ENCODE measurements around the gene CTLA4.

- TF ChIP-seq CTCF (IDR thresholded peaks at IDR 0.05 in 4 of 5, conservative IDR thresholded peaks at IDR 0.05 in 1 of 5) (no peak), POLR2A (IDR thresholded peaks at IDR 0.05) (no peak)
Observed at GRCh38 chr2:203869223-203870042, 1.9 kb downstream of the CTLA4 start.

All from gastrocnemius medialis (tissue), 4 donors.